ENCODE results near the gene ZNF112.

DNA sequence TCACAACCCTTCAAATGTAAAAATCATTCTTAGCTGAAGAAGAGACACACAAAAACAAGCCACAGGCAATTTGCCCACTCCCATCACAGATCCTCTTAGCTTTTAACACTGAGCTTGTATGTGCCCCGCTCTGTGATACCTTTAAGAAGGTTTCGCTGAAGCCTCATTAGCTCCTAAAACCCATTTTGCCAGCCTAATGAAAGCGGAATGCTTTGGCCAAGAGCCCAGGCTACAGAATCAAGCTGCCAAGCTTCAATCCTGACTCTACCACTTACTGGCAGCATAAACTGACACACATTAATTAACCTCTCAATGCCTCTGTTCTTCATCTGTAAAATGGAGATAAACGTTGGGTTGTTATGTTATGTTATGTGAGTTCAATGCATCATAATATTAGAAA is 10.5 kb downstream of the ZNF112 start:
- TF ChIP-seq, protein P1, sequence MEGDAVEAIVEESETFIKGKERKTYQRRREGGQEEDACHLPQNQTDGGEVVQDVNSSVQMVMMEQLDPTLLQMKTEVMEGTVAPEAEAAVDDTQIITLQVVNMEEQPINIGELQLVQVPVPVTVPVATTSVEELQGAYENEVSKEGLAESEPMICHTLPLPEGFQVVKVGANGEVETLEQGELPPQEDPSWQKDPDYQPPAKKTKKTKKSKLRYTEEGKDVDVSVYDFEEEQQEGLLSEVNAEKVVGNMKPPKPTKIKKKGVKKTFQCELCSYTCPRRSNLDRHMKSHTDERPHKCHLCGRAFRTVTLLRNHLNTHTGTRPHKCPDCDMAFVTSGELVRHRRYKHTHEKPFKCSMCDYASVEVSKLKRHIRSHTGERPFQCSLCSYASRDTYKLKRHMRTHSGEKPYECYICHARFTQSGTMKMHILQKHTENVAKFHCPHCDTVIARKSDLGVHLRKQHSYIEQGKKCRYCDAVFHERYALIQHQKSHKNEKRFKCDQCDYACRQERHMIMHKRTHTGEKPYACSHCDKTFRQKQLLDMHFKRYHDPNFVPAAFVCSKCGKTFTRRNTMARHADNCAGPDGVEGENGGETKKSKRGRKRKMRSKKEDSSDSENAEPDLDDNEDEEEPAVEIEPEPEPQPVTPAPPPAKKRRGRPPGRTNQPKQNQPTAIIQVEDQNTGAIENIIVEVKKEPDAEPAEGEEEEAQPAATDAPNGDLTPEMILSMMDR (IDR thresholded peaks at IDR 0.05) = no peak
- no peak for TF ChIP-seq POLR2A (IDR thresholded peaks at IDR 0.05)
